Measurements from ENCODE around the gene GRIP2. TPM values are rescaled to one million over a fixed set of nuclear protein-coding genes. Genes with fewer than 3 reads are reported as not detected.

The GRIP2 gene
- total RNA-seq, 3 donors from 2014 or later = 0.70 to 2.2 (median 1.6) TPM

- Histone ChIP-seq H3K9me3 (no peaks in the 10 kb centered on the region), H3K4me1 (ENCODE audit: low read depth) (peaks cover 5% of the 10 kb centered on the region), H3K36me3 (ENCODE audit: low read depth) (no peaks in the 10 kb centered on the region), H3K4me3 (no peak overlapping the region)
- DNase-seq (no peak), ATAC-seq (no peak)
- intact Hi-C loops (cut with DNase I, micrococcal nuclease) = no loop called here
- no peak for TF ChIP-seq CTCF (IDR thresholded peaks at IDR 0.05)
Observed at GRCh38 chr3:14533457-14533958, 6.6 kb downstream of the GRIP2 start.

- peak; percentile 99 for ATAC-seq
- no peak for TF ChIP-seq CTCF (IDR thresholded peaks at IDR 0.05)
- Histone ChIP-seq H3K9me3 (no peaks in the 10 kb centered on the region), H3K4me1 (ENCODE audit: low read depth) (peaks cover 5% of the 10 kb centered on the region), H3K4me3 (no peak overlapping the region), H3K36me3 (ENCODE audit: low read depth) (no peaks in the 10 kb centered on the region)
- peak; percentile 80 to 85 (median 84) for DNase-seq
- intact Hi-C loops (cut with DNase I, micrococcal nuclease) = no loop called here
Observed at GRCh38 chr3:14532691-14533456, 7.3 kb downstream of the GRIP2 start.

GRCh38 chr3:14531856-14532395 lies 8.2 kb downstream of the GRIP2 start:
- TF ChIP-seq CTCF (IDR thresholded peaks at IDR 0.05) = no peak
- intact Hi-C loops (cut with DNase I, micrococcal nuclease) = no loop called here
- ATAC-seq = no peak
- no peak overlapping the region for H3K4me3 ChIP-seq
- peaks cover 5% of the 10 kb centered on the region for H3K4me1 ChIP-seq (ENCODE audit: low read depth)
- H3K9me3 ChIP-seq = no peaks in the 10 kb centered on the region
- peak in 2 of 3 donors; percentile 16 to 19 for DNase-seq
- no peaks in the 10 kb centered on the region for H3K36me3 ChIP-seq (ENCODE audit: low read depth)

GRCh38 chr3:14528081-14528480 lies 12.1 kb downstream of the GRIP2 start:
- TF ChIP-seq CTCF (IDR thresholded peaks at IDR 0.05) = no peak
- no peak for ATAC-seq
- H3K36me3 ChIP-seq (ENCODE audit: low read depth) = no peaks in the 10 kb centered on the region

GRCh38 chr3:14525685-14526631 lies 14.2 kb downstream of the GRIP2 start:
- ATAC-seq (peak; percentile 42), DNase-seq (peak in 1 of 3 donors; percentile 12)
- H3K36me3 ChIP-seq (ENCODE audit: low read depth) = no peaks in the 10 kb centered on the region
- H3K4me3 ChIP-seq = no peak overlapping the region
- no peak for TF ChIP-seq CTCF (IDR thresholded peaks at IDR 0.05)
- no peaks in the 10 kb centered on the region for H3K9me3 ChIP-seq
- intact Hi-C loops (cut with DNase I, micrococcal nuclease) = no loop called here
- H3K4me1 ChIP-seq (ENCODE audit: low read depth) = no peaks in the 10 kb centered on the region

More at GRCh38 chr3:14528081-14528480, 12.1 kb downstream of the GRIP2 start:
- intact Hi-C loops (cut with DNase I, micrococcal nuclease) = no loop called here
- H3K4me1 ChIP-seq (ENCODE audit: low read depth) = peaks cover 4% of the 10 kb centered on the region
- H3K9me3 ChIP-seq = no peaks in the 10 kb centered on the region
- DNase-seq = no peak
- H3K4me3 ChIP-seq = no peak overlapping the region

Data from mucosa of descending colon (tissue), 3 donors.